Colonic mucosa (tissue), 4 donors: Measurements from ENCODE around the gene CPT1B. TPM values are rescaled to one million over a fixed set of nuclear protein-coding genes. Genes with fewer than 3 reads are reported as not detected.

ENCODE experiments used
- DNase-seq: peaks from one replicate; pipeline ENCODE4 v3.0.0-alpha.2; 2020
- H3K27ac ChIP-seq: fragments of 200-600 bp; one replicate; pipeline ENCODE4 v1.8.0; 2021
- H3K27me3 ChIP-seq: fragments of 200-600 bp; one replicate; pipeline ENCODE4 v1.8.0; 2021
- H3K36me3 ChIP-seq: fragments of 200-600 bp; one replicate; pipeline ENCODE4 v1.8.0; 2021
- H3K4me1 ChIP-seq: fragments of 200-600 bp; one replicate; pipeline ENCODE4 v1.8.0; 2021; ENCODE audit warnings: mild to moderate bottlenecking
- H3K4me3 ChIP-seq: fragments of 200-600 bp; one replicate; pipeline ENCODE4 v1.8.0; 2021
- H3K9ac ChIP-seq, 2 donors: one replicate each; pipeline ENCODE4 v1.7.0; 2013; ENCODE audit warnings: control low read depth in 2 of 2, low read depth in 2 of 2, low read length in 2 of 2
- H3K9me3 ChIP-seq: fragments of 200-600 bp; one replicate; pipeline ENCODE4 v1.8.0; 2021
- intact Hi-C: fragments of 100-400 bp; cut with DNase I; formaldehyde crosslinking; loops from one replicate; pipeline ENCODE4 v1.14.1; 2022
- total RNA-seq, 2 donors: library from RNA; stranded (reverse); fragmentation: NEBNext Ultra II Directional in 1 of 2; extraction: Animal tissue kit (Norgen Biotek cat#: 25700) in 1 of 2; gene quantifications; one replicate each; pipeline ENCODE4 v1.2.1, GENCODE V29; 2021
- TF ChIP-seq, protein P1 (sequence below): fragments of 200-600 bp; IDR thresholded peaks from one replicate; pipeline ENCODE4 v1.8.0; 2022; ENCODE audit warnings: antibody characterized with exemption, mild to moderate bottlenecking
- donor health status: healthy.
- donor health status: DM: no; HTN: no; CAD: no.
- donor health status: DM: no; HTN: no; CAD: no.

The CPT1B gene
- total RNA-seq = 10 to 100 TPM; 20.1 to 21.7 TPM

DNA sequence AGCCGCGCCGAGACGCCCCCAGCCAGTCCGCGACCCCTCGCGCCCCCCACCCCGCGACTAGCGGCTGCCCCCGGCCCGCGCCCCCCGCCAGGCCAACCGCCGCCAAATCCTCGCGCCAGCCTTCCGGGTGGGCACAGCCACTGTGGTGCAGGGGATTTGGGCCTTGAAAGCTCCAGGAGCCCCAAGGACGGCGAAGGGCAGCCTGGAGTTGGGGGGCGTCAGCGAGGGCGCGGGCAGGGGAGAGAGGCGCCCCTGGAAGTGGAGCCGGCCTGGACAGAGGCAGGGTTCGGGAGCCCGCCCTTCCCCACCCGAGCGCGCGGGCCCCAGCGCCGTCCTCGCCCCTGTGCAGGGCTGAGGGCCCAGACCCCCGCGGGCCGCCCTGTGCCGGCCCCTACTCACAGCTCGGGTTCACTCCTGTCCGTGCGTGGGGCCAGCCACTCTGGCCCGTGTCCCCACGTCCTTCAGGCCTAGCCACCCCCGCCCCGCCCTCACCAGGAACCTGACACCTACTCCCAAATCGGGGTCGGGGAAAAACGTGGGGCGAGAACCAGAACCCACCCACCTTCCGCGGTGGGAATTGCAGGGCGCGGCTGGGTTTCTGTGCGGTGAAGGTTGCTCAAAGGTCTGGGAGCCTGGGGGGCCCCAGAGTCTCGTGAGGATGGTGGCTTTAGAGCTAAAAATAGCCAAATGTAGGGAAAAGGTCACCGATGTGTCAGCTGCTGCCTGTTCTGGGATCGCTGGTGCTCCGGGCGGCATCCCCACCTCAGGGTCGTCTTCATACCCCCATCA is at the start of gene CPT1B:
CPT1B (minus strand) TSS at position 441 of the 789 bp plus-strand sequence. CDS start 512 bp downstream, outside the sequence.
- Histone ChIP-seq H3K9me3 (no peaks in the 10 kb centered on the region), H3K36me3 (no peaks in the 10 kb centered on the region), H3K9ac (peak within 1 kb of the TSS in 1 of 2 donors; percentile 8), H3K27me3 (no peaks in the 10 kb centered on the region), H3K4me3 (no peak within 1 kb of the TSS), H3K27ac (no peak within 1 kb of the TSS), H3K4me1 (peaks cover 5% of the 10 kb centered on the region)
- TF ChIP-seq, protein P1, sequence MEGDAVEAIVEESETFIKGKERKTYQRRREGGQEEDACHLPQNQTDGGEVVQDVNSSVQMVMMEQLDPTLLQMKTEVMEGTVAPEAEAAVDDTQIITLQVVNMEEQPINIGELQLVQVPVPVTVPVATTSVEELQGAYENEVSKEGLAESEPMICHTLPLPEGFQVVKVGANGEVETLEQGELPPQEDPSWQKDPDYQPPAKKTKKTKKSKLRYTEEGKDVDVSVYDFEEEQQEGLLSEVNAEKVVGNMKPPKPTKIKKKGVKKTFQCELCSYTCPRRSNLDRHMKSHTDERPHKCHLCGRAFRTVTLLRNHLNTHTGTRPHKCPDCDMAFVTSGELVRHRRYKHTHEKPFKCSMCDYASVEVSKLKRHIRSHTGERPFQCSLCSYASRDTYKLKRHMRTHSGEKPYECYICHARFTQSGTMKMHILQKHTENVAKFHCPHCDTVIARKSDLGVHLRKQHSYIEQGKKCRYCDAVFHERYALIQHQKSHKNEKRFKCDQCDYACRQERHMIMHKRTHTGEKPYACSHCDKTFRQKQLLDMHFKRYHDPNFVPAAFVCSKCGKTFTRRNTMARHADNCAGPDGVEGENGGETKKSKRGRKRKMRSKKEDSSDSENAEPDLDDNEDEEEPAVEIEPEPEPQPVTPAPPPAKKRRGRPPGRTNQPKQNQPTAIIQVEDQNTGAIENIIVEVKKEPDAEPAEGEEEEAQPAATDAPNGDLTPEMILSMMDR = no peak
- intact Hi-C loops = no loop called here
- DNase-seq = no peak

DNA sequence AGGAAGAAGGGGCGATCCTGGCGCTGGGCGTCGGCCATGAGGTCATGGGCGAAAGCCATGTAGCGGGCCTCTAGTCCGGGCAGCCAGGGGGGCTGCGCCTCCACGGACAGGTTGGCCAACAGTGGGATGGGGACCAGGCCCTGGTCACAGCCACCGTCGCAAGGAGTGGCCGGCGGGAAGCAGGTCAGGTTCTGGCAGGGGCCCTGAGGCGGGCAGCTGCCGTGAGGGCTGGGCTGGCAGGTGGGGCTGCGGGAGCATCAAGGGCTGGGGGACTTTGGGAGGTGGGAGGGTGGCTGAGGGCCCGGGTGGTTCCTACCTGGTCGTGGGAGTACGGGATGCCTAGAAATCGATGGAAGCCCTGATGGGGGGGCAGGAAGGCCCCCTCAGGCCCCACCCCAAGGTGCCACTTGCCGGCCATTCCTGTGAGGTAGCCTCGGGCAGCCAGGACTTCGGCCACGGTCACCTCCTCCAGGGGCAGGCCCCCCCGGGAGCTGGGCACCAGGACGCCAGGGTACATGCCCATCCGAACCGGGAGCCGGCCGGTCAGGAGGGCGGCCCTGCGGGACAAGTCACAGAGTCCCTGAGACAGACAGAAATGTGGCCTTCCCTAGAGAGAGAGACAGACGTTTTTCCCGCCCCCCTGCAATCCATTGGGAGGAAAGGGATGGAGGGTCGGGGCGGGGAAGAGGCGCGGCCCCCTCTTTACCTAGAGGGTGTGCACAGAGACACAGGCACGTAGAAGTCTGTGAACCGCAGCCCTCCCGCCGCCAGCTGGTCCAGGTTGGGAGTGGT is 48.8 kb upstream of the CPT1B start:
- H3K4me3 ChIP-seq = peak overlapping the region; percentile 74
- TF ChIP-seq, protein P1 = no peak
- intact Hi-C loops = no loop called here
- no peaks in the 10 kb centered on the region for H3K27me3 ChIP-seq
- peaks cover 7% of the 10 kb centered on the region for H3K4me1 ChIP-seq
- peak overlapping the region; percentile 84 to 96 for H3K9ac ChIP-seq
- peak overlapping the region; percentile 60 for H3K27ac ChIP-seq
- DNase-seq = peak; percentile 42
- H3K9me3 ChIP-seq = no peaks in the 10 kb centered on the region
- H3K36me3 ChIP-seq = no peaks in the 10 kb centered on the region

DNA sequence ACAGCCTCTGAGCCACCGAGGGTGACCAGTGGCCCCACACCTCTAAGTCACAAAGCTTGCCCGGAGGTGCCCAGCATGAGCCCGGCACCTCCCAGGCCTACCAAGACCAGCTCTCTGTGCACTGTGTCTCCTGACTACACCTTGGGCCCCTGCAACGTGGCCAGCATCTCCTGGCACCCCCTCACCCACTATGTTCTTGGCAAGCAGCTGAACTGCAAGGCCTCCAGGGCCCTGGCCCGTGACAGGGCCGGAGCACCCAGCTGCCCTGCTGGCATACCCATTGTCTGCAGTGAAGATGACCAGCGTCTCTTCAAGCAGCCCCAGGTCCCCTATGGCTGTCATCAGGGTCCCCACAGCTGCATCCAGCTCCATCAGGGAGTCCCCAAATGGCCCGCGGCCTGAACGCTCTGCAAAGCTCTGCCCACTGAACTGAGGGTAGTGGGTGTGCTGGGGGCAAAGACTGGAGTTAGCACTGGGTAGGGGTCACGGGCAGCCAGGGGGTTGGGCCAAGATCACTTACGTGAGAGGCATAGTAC is 48.2 kb upstream of the CPT1B start:
- TF ChIP-seq, protein P1 = no peak
- DNase-seq = no peak
- H3K9me3 ChIP-seq = no peaks in the 10 kb centered on the region
- H3K27ac ChIP-seq = no peak overlapping the region
- intact Hi-C loops = no loop called here
- peaks cover 8% of the 10 kb centered on the region for H3K4me1 ChIP-seq
- no peak overlapping the region for H3K9ac ChIP-seq
- no peaks in the 10 kb centered on the region for H3K36me3 ChIP-seq
- H3K27me3 ChIP-seq = no peaks in the 10 kb centered on the region
- H3K4me3 ChIP-seq = no peak overlapping the region

DNA sequence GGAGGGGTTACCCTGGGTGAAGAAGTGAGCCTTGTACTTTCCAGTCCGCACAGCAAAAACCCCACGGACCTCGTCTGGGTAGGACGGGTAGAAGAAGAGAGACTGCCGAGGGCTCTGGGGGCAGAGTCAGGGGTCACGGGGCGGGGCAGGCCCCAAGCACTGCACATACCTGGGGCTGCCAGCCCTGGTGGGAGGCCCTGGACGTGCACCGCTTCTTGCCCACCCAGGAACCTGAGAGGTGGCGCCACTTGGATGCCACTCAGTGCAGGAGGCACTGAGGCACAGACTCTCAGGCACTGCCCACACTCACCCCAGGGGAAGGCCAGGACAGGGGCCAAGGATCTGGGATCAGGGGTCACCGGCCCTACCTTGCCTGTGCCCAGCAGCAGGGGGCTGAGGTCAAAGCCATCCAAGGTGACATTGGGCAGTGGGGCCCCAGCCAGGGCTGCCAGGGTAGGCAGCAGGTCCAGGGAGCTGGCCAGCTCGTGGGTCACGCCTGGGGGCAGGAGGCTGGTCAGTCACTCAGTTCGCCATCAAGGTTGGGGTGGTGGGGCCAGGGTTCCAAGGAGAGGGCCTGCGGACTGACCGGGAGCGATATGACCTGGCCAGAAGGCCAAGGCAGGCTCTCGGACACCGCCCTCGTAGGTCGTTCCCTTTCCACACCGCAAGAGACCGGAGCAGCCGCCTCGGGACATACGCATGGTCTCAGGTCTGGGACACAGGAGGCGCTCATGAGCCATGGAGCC is 47.5 kb upstream of the CPT1B start:
- Histone ChIP-seq H3K9me3 (no peaks in the 10 kb centered on the region), H3K4me1 (peaks cover 8% of the 10 kb centered on the region), H3K36me3 (no peaks in the 10 kb centered on the region), H3K9ac (peak overlapping the region in 1 of 2 donors; percentile 14), H3K27me3 (no peaks in the 10 kb centered on the region), H3K4me3 (no peak overlapping the region), H3K27ac (no peak overlapping the region)
- no peak for DNase-seq
- intact Hi-C loops = no loop called here
- TF ChIP-seq, protein P1 = no peak

DNA sequence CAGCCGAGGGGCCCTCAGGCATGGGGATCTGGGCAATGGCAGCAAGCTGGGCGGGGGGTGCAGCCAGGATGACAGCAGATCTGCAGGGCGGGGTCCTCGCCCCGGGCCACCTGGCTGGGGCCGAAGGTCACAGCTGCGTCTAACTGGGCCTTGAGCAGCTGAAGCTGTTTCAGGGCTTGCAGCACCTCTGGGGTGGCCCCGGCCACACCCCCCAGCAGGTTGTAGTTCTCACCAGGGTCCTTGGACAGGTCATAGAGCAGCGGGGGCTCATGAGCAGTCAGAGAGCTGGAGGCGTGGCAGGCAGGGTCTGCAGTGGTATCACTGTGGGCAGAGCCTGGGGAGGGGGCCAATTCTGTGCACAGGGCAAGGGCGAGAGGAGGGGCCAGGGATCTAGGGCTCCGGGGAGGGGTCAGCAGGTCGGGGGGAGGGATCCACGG is 46.9 kb upstream of the CPT1B start:
- intact Hi-C loops = no loop called here
- Histone ChIP-seq H3K36me3 (no peaks in the 10 kb centered on the region), H3K4me1 (peaks cover 8% of the 10 kb centered on the region), H3K27me3 (no peaks in the 10 kb centered on the region), H3K4me3 (no peak overlapping the region), H3K9me3 (no peaks in the 10 kb centered on the region), H3K27ac (no peak overlapping the region), H3K9ac (no peak overlapping the region)
- no peak for DNase-seq
- TF ChIP-seq, protein P1 = no peak
